Measurements from ENCODE around the gene OR2AK2.

OR2AK2 gene

DNA sequence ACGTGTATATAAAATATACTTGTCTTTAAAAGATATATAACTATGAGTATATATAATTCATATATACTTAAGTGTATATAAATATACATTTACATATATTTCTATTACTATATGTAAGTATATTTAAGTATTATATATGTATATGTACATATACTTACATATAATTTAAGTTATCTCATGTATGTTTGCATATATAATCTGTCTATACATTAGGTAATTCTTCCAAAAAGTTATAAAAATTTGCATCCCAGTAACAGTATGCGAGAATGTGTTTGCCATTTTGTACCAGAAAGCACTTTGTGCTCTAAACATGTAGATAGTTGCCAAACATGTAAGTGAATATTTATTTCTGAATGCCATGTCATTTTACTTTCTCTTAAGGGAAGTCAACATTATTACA lies at the start of gene OR2AK2:
Gene OR2AK2, plus strand, starts transcription at position 301 of the 400 bp plus-strand sequence. CDS start 144 bp downstream, outside the sequence.
- no peak for TF ChIP-seq ZNF274 (IDR thresholded peaks at IDR 0.05; ENCODE audit: low read depth, low read length)
- no peak within 1 kb of the TSS for H3K4me3 ChIP-seq (ENCODE audit: low read length)

DNA sequence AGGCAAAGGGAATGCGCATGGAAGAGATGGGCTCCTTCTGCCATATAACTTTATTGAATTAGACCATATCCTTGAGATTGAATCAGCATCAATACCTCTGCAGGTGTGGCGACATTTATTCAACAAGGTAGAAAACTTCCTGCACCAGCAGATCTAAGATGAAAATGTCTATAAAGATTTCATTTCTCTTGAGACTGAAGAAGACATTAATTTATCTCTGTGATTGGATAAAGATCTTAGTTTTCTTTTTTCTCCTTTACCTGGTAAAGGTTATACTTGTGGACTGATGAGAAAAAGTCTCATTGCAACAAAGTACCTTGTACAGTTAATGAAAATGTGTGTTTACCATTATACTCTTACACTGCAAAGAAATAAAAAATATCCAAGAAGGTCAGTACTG lies 45.1 kb upstream of the OR2AK2 start, which contains the start of gene OR2T8:
Gene OR2T8, plus strand, starts transcription at position 301 of the 400 bp plus-strand sequence. CDS start 766 bp downstream, outside the sequence.
- no peak within 1 kb of the TSS for H3K4me3 ChIP-seq (ENCODE audit: low read length)
- no peak for TF ChIP-seq ZNF274 (IDR thresholded peaks at IDR 0.05; ENCODE audit: low read depth, low read length)

DNA sequence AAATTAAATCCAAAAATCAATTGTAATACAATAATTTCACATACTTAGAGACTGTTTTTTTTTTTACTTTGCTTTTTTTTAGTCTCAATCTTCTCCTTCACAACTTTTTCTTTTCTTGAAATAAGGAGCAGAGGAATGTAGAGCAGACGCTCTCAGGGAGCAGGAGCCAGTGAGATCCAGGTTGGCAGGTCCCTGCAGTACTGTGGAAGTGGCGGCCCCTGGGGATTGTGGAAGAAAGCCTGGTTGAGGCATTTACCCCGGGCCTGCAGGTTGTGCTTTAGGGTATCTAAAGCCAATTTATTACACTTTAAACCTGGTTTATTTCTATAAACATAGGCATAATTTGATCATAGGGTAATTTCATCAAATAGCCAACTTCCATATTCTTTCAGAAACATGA lies 41.1 kb upstream of the OR2AK2 start:
- H3K4me3 ChIP-seq (ENCODE audit: low read length), result no peak overlapping the region
- no peak for TF ChIP-seq ZNF274 (IDR thresholded peaks at IDR 0.05; ENCODE audit: low read depth, low read length)

- H3K4me3 ChIP-seq (ENCODE audit: low read length), result no peak within 1 kb of the TSS
- TF ChIP-seq ZNF274 (IDR thresholded peaks at IDR 0.05; ENCODE audit: low read depth, low read length), result no peak
These were observed 40.2 kb upstream of the OR2AK2 start, which contains the start of gene OR2AJ1 for GRCh38 chr1:247924868-247925267. Gene OR2AJ1 (plus strand): TSS chr1:247924889. CDS start chr1:247933769, 8,880 bp downstream.

DNA sequence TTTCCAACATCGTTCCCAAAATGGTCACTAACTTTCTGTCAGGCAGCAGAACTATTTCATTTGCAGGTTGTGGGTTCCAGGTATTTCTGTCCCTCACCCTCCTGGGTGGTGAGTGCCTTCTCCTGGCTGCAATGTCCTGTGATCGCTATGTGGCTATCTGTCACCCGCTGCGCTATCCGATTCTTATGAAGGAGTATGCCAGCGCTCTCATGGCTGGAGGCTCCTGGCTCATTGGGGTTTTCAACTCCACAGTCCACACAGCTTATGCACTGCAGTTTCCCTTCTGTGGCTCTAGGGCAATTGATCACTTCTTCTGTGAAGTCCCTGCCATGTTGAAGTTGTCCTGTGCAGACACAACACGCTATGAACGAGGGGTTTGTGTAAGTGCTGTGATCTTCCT lies 31.0 kb upstream of the OR2AK2 start:
- no peak for TF ChIP-seq ZNF274 (IDR thresholded peaks at IDR 0.05; ENCODE audit: low read depth, low read length)
- no peak overlapping the region for H3K4me3 ChIP-seq (ENCODE audit: low read length)

- TF ChIP-seq ZNF274 (IDR thresholded peaks at IDR 0.05; ENCODE audit: low read depth, low read length), result no peak
- H3K4me3 ChIP-seq (ENCODE audit: low read length), result no peak overlapping the region
These were observed 29.3 kb upstream of the OR2AK2 start for GRCh38 chr1:247935781-247936180.

DNA sequence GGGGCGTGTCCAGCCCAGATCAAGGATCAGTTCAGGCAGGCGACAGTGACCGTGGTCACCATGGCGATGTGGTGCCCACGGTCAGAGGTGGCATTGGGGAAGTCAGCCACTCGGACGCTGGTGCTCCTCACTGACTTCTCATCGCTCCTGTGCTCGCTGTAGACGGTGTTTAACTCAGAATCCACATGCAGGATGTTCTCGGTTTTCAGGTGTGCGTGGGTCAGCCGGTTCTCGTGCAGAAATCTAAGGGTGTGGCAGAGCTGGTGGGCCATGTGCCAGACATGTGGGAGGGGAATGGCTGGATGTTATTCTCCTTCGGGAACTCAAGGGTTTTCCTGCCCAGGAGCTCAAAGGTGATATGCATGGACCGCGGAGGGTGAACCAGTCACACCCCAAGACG lies 28.6 kb upstream of the OR2AK2 start:
- H3K4me3 ChIP-seq (ENCODE audit: low read length), result no peak overlapping the region
- no peak for TF ChIP-seq ZNF274 (IDR thresholded peaks at IDR 0.05; ENCODE audit: low read depth, low read length)

DNA sequence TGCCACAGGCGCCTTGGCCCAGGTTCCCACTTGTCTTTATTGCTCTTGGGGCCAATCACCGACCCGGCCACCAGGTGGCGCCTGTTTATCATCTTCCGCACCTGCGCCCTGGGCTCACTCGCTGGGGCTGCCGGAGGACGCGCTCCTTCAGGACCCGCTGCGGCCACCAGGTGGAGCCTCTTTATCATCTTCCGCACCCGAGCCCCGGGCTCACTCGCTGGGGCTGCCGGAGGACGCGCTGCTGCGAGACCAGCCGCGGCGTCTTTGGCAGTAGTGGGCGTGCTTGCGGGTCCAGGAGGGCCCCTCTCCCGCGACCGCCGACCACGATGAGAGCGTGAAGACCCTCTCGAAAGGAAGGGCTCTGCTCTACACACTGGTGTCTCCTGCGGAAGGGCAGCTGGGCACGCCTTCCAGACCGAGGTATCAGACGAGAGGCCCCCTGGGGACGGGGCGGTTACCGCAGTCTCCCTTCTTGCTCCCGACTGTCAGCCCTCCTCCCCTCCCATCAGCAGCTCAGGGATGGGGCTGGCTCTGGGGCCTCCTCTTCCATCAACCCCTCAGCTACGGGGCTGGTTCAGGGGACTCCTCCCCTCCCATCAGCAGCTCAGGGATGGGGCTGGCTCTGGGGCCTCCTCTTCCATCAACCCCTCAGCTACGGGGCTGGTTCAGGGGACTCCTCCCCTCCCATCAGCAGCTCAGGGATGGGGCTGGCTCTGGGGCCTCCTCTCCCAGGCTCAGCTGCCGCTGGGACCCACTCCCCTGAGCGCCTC lies 27.9 kb upstream of the OR2AK2 start:
- H3K4me3 ChIP-seq (ENCODE audit: low read length), result peak overlapping the region; percentile 35; the same call in 1 of the 2 replicates

GRCh38 chr1:247942624-247943023 lies 22.4 kb upstream of the OR2AK2 start:
- no peak for TF ChIP-seq ZNF274 (IDR thresholded peaks at IDR 0.05; ENCODE audit: low read depth, low read length)

GRCh38 chr1:247948558-247948957 lies 16.5 kb upstream of the OR2AK2 start, which contains the start of gene OR2L8:
Gene OR2L8 (plus strand): TSS chr1:247948858. CDS start chr1:247948858, 0 bp downstream.
- H3K4me3 ChIP-seq (ENCODE audit: low read length), result no peak within 1 kb of the TSS
- TF ChIP-seq ZNF274 (IDR thresholded peaks at IDR 0.05; ENCODE audit: low read depth, low read length), result no peak

More at GRCh38 chr1:247942624-247943023, 22.4 kb upstream of the OR2AK2 start:
- no peak overlapping the region for H3K4me3 ChIP-seq (ENCODE audit: low read length)

DNA sequence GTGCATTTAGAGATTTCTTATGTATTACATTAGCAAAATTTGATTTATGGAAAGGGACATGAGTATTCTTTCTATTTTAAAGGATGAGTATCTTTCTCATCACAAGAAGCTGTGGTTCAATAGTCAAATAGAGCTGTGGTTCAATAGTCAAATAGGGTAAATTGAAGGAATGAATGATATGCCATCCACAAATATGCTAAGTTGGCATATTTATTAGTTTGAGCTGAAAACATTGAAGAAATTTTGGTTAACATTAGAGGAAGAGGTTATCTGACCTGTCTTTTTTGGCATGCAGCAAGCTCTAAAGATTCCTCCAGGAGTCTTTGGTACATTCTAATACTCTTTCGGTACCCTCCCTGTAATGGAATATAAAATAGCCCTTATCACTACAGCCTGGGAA lies 11.6 kb upstream of the OR2AK2 start:
- TF ChIP-seq ZNF274 (IDR thresholded peaks at IDR 0.05; ENCODE audit: low read depth, low read length), result no peak
- H3K4me3 ChIP-seq (ENCODE audit: low read length), result no peak overlapping the region

DNA sequence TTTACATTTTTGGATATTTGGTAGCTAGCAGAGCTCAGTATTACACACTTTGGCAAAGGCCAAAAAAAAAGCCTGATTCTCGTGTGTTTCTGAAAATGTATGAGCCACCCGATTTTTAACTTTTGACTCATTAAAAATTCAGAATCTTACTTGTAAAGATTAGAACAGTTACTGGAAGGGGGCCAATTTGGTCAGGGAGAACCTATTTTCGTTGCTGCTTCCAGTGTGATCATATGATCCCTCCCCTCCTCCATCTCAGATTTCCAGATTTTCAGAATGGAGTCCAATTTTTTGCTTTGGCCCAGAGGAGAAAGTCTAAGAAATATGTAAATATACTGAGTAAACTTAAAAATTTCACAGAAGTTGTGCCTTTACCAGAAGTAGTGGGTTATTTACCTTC lies 3.2 kb upstream of the OR2AK2 start:
- no peak overlapping the region for H3K4me3 ChIP-seq (ENCODE audit: low read length)
- TF ChIP-seq ZNF274 (IDR thresholded peaks at IDR 0.05; ENCODE audit: low read depth, low read length), result no peak

DNA sequence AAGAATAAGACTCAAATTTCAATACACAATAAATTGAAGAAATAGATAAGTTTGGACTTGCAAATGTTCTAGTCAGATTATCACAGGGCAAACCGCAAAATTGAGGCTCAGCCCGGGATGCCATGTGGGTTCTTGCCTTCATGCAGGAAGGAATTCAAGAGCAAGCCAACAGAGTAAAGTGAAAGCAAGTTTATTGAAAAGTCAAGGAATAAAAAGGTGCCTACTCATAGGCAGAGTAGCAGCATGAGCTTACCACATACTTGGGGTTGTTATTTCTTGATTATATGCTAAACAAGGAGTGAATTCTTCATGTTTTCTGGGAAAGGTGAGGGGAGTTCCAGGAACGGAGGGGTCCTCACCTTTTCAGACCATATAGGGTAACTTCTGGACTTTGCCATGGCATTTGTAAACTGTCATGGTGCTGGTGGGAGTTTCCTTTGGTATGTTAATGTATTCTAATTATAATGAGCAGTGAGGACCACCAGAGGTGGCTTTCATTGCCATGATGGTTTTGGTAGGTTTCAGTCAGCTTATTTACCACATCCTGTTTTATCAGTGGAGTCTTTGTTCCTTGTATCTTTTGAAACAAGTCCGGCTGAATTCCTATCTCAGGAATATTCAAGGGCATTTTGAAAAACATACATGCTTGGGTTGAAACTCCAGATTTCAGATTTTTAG lies 2.0 kb upstream of the OR2AK2 start:
- TF ChIP-seq ZNF274 (IDR thresholded peaks at IDR 0.05; ENCODE audit: low read depth, low read length), result no peak
- H3K4me3 ChIP-seq (ENCODE audit: low read length), result no peak overlapping the region

DNA sequence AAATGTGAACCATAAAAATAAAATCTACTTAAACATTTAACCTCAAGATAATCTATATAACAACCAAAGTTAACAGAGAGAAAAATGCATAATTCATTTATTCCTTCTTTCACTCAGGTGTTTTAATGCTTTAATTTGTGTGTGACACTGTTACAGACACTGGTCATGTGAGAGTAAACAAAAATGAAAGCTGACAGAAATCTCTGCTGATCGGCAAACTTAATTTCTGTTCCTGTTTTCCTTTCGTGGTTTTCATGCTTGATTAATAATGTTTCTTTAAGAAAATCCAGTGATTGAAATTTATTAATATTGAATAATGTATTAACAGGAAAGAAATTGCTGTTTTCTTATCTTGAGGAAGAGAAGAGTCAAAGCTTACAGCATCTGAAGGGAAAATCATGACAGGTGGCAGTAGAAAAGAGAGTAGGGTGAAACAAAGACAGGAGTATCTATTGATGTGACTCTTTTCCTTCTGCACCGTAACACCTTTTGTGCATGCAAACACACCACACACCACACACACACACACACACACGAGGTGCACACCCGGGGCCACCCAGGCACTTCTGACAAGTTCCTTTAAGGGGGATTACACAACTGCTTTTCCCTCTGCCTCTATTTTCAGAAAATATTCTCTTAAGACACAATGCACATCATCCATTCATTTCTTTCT lies 1.6 kb downstream of the OR2AK2 start:
- H3K4me3 ChIP-seq (ENCODE audit: low read length), result no peak overlapping the region
- TF ChIP-seq ZNF274 (IDR thresholded peaks at IDR 0.05; ENCODE audit: low read depth, low read length), result no peak

All from GM08714 (cell line).